ENCODE measurements around the gene DOK5. TPM values are rescaled to one million over a fixed set of nuclear protein-coding genes. Genes with fewer than 3 reads are reported as not detected.

DOK5 gene
- total RNA-seq, 2 donors from 2014 or later = 4.6 to 6.7 TPM

DNA sequence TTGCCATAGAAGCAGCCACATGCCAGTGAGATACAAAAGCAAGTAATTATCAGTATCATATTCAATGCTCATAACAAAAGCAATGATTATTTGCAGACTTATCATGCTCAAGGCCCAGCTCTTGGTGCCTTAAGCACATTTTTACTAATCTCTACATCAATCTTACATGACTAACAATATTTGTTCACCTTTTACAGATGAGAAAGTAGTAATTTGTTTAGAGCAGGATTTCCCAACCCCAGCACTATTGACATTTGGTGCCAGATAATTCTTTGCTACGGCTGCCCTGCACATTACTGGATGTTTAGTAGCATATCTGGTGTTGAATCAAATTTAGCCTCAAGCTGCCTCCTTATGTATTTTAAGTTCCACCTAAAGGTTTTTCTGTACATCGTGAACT, 19.0 kb upstream of the DOK5 start:
- TF ChIP-seq, protein P1, sequence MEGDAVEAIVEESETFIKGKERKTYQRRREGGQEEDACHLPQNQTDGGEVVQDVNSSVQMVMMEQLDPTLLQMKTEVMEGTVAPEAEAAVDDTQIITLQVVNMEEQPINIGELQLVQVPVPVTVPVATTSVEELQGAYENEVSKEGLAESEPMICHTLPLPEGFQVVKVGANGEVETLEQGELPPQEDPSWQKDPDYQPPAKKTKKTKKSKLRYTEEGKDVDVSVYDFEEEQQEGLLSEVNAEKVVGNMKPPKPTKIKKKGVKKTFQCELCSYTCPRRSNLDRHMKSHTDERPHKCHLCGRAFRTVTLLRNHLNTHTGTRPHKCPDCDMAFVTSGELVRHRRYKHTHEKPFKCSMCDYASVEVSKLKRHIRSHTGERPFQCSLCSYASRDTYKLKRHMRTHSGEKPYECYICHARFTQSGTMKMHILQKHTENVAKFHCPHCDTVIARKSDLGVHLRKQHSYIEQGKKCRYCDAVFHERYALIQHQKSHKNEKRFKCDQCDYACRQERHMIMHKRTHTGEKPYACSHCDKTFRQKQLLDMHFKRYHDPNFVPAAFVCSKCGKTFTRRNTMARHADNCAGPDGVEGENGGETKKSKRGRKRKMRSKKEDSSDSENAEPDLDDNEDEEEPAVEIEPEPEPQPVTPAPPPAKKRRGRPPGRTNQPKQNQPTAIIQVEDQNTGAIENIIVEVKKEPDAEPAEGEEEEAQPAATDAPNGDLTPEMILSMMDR (conservative IDR thresholded peaks at IDR 0.05) = no peak
- H3K4me3 Mint-ChIP-seq = no peak overlapping the region
- H3K27me3 Mint-ChIP-seq (ENCODE audit: insufficient read depth) = no peaks in the 10 kb centered on the region
- no peak overlapping the region for H3K9ac ChIP-seq (ENCODE audit: extremely low read depth, low read length, poor library complexity, severe bottlenecking)
- no peak overlapping the region for H3K27ac Mint-ChIP-seq
- H3K4me1 ChIP-seq (ENCODE audit: control insufficient read depth, insufficient read depth, low read length) = no peaks in the 10 kb centered on the region
- no peaks in the 10 kb centered on the region for H3K27me3 ChIP-seq (ENCODE audit: control insufficient read depth, insufficient read depth, low read length, poor library complexity, severe bottlenecking)
- no peaks in the 10 kb centered on the region for H3K36me3 ChIP-seq (ENCODE audit: control insufficient read depth, insufficient read depth, low read length)
- no peak for DNase-seq
- no peak overlapping the region for H3K4me3 ChIP-seq (ENCODE audit: low read length)
- H3K4me1 Mint-ChIP-seq = no peaks in the 10 kb centered on the region
- peaks cover 11% of the 10 kb centered on the region for H3K9me3 Mint-ChIP-seq
- WGBS, 2 experiments (ENCODE audit: insufficient coverage in 1 of 2, insufficient read length in 1 of 2) = 95 to 100% methylated on average over 2 of the region's 2 CpGs
- peaks cover 6% of the 10 kb centered on the region for H3K36me3 Mint-ChIP-seq (ENCODE audit: low read depth)
- H3K9me3 ChIP-seq (ENCODE audit: control insufficient read depth, low read length) = no peaks in the 10 kb centered on the region
- no peak overlapping the region for H3K27ac ChIP-seq (ENCODE audit: low read depth, low read length)

DNA sequence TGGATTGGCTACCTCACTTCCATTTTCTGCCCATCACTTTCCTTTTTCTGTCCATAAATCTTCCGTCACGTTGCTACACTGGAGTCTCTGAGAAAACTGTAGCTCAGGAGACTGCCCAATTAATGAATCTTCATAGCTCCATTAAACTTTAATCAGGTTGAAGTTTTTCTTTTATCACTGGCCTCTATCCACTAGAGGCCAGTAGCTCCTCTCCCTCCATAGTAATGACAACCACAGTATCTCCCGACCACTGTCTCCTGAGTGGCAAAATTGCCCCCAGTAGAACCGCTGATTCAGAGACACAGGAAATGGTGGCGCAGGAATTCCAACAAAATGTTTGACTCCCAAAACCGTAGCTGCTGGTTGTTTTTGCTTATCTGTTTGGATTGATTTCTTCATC, 18.4 kb upstream of the DOK5 start:
- Mint-ChIP-seq H3K36me3 (ENCODE audit: low read depth) (peaks cover 6% of the 10 kb centered on the region), H3K27ac (no peak overlapping the region), H3K9me3 (peaks cover 11% of the 10 kb centered on the region), H3K4me1 (no peaks in the 10 kb centered on the region), H3K4me3 (no peak overlapping the region), H3K27me3 (ENCODE audit: insufficient read depth) (no peaks in the 10 kb centered on the region)
- Histone ChIP-seq H3K27me3 (ENCODE audit: control insufficient read depth, insufficient read depth, low read length, poor library complexity, severe bottlenecking) (no peaks in the 10 kb centered on the region), H3K27ac (ENCODE audit: low read depth, low read length) (no peak overlapping the region), H3K4me1 (ENCODE audit: control insufficient read depth, insufficient read depth, low read length) (no peaks in the 10 kb centered on the region), H3K4me3 (ENCODE audit: low read length) (no peak overlapping the region), H3K9me3 (ENCODE audit: control insufficient read depth, low read length) (no peaks in the 10 kb centered on the region), H3K9ac (ENCODE audit: extremely low read depth, low read length, poor library complexity, severe bottlenecking) (no peak overlapping the region), H3K36me3 (ENCODE audit: control insufficient read depth, insufficient read depth, low read length) (no peaks in the 10 kb centered on the region)
- WGBS, 2 experiments (ENCODE audit: insufficient coverage in 1 of 2, insufficient read length in 1 of 2) = 91 to 98% methylated on average over 3 to 6 of the region's 6 CpGs
- TF ChIP-seq, protein P1 (conservative IDR thresholded peaks at IDR 0.05) = peak; percentile 45
- no peak for DNase-seq

DNA sequence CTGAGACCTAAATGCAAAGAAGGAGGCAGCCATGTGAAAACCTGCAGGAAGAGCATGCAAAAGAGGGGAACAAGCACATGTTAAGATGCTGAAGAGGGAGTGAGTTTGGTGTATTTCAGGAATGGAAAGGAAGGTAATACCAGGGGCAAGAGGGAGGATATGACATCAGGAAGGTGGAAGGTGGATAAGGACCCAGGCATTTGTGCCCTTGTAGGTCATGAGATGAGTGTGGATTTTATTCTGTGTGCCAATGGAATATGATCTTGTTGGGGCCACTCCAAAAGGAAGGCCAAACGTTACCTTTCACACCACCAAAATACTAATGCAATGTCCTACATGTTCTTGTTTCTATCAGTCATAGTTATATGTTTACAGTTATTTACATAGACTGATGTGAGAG, 17.2 kb upstream of the DOK5 start:
- H3K4me3 ChIP-seq (ENCODE audit: low read length) = no peak overlapping the region
- H3K4me1 Mint-ChIP-seq = no peaks in the 10 kb centered on the region
- no peaks in the 10 kb centered on the region for H3K36me3 ChIP-seq (ENCODE audit: control insufficient read depth, insufficient read depth, low read length)
- no peak for DNase-seq
- H3K27me3 ChIP-seq (ENCODE audit: control insufficient read depth, insufficient read depth, low read length, poor library complexity, severe bottlenecking) = no peaks in the 10 kb centered on the region
- no peaks in the 10 kb centered on the region for H3K27me3 Mint-ChIP-seq (ENCODE audit: insufficient read depth)
- no peak overlapping the region for H3K9ac ChIP-seq (ENCODE audit: extremely low read depth, low read length, poor library complexity, severe bottlenecking)
- no peaks in the 10 kb centered on the region for H3K4me1 ChIP-seq (ENCODE audit: control insufficient read depth, insufficient read depth, low read length)
- TF ChIP-seq, protein P1 (conservative IDR thresholded peaks at IDR 0.05) = no peak
- H3K27ac ChIP-seq (ENCODE audit: low read depth, low read length) = no peak overlapping the region
- H3K4me3 Mint-ChIP-seq = no peak overlapping the region
- H3K27ac Mint-ChIP-seq = no peak overlapping the region
- 100% methylated on average over 1 of the region's 1 CpG; no CpG with 5 or more reads in 1 of the 2 experiments for whole genome bisulfite sequencing, 2 experiments (ENCODE audit: insufficient coverage in 1 of 2, insufficient read length in 1 of 2)
- peaks cover 2% of the 10 kb centered on the region for H3K9me3 Mint-ChIP-seq
- peaks cover 9% of the 10 kb centered on the region for H3K9me3 ChIP-seq (ENCODE audit: control insufficient read depth, low read length)
- H3K36me3 Mint-ChIP-seq (ENCODE audit: low read depth) = no peaks in the 10 kb centered on the region

Measured in endodermal cell (in vitro differentiated cells).